AML-193 (cell line): ENCODE results near the gene CFD.
"Not testable (repeated sequence)": the region's sequence is repeated elsewhere in the genome, so short reads cannot be mapped to it uniquely, and the experiment has no call there.

Experiments used
- DNase-seq, 2 experiments: peaks; one replicate each; lab custom pipeline; 2025; lab: John Stamatoyannopoulos, UW

Gene CFD

DNA sequence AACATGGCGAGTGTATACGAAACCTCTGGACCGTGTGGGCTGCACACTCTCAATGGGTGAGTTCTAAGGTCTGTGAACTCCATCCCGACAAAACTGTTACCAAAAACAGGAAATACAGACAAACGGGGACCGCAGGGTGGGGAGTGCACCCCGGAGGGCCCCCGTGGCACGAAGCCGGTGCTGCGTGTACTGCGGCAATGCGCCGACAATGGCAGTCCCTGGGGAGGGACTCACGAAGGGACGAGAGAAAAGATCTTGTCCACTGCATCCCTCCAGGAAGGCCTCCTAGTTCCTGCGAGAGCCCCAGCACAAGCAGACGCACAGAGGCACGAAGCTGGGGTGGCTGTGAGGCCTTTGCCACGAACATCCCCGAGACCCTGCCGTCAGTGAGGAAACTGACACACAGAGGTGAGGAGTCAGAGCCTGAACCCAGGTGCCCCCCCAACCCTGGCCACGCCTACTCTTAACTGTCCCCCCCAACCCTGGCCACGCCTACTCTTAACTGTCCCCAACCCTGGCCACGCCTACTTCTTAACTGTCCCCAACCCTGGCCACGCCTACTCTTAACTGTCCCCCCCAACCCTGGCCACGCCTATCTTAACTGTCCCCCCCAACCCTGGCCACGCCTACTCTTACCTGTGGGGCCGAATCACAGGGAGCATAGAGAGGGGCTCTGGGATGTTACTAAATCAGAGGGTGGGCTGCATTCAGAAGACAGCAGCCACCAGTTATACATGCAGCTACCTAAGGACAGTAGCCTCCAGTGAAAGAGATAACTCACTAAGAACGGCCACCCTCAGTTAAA is 29.3 kb downstream of the CFD start:
- DNase-seq: no peak

DNA sequence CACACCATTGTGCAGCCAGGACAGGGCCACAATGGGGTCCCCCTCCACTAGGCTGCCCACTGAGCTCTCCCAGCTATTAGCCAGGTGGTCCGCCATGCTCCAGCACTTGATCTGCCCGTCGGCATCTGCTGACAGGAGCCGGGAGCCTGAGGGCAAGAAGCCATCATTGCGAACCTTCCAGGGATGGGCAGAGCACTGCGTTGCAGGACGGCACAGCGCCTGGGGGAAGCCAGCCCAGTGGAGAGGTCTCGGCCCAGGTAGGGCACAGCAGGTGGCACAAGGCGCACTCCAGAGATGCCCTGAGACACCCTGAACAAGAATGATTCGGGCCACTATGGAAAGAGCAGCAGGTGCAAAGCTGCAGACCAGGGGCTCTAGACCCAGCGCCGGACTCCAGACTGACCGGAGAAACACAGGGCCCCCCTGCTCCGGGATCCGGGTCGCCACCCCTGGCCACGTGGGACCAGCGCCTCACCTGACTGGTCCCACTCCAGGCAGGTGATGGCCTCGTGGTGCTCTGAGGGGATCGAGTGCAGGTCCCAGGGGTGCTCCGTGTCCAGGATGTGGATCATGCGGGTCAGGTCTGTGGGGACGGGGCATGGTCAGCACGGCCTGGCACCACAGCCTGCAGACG is 30.3 kb downstream of the CFD start:
- DNase-seq: no peak

DNA sequence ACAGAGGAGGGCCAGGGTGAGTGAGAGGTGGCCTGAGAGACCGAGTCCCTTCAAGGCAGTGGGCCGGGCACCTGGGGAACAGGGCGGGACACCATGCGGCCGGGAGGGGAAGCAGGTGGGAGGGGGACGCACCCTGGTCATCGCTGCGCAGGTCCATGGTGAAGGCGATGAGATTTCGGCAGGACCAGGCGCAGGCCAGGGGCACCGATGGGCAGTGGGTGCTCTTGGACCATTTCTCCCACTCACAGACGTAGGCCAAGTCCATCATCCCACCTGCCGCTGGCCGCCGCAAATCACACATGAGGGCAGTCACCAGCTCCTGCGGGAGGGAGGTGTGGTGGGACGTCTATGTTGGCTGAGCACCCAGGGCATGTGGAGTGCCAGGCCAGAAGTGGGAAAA is 31.4 kb downstream of the CFD start:
- DNase-seq: no peak

DNA sequence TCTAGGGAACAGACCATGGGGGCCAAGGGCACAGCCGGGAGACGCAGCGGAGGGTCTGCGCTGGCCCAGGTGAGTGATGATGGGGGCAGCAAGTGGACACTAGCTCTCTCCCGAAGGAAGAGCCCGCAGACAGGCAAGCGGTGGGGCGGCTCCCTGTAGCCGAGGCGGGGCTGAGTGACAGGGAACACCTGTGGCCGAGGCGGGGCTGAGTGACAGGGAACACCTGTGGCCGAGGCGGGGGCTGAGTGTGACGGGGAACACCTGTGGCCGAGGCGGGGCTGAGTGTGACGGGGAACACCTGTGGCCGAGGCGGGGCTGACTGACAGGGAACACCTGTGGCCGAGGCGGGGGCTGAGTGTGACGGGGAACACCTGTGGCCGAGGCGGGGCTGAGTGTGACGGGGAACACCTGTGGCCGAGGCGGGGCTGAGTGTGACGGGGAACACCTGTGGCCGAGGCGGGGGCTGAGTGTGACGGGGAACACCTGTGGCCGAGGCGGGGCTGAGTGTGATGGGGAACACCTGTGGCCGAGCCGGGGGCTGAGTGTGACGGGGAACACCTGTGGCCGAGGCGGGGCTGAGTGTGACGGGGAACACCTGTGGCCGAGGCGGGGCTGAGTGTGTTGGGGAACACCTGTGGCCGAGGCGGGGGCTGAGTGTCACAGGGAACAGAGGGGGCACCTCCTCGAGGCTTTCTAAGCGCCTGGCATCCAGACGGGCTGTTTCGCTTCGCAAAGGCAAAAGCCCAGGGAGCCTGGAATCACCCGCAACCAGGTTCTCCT is 32.1 kb downstream of the CFD start:
- not testable (repeated sequence) for DNase-seq

DNA sequence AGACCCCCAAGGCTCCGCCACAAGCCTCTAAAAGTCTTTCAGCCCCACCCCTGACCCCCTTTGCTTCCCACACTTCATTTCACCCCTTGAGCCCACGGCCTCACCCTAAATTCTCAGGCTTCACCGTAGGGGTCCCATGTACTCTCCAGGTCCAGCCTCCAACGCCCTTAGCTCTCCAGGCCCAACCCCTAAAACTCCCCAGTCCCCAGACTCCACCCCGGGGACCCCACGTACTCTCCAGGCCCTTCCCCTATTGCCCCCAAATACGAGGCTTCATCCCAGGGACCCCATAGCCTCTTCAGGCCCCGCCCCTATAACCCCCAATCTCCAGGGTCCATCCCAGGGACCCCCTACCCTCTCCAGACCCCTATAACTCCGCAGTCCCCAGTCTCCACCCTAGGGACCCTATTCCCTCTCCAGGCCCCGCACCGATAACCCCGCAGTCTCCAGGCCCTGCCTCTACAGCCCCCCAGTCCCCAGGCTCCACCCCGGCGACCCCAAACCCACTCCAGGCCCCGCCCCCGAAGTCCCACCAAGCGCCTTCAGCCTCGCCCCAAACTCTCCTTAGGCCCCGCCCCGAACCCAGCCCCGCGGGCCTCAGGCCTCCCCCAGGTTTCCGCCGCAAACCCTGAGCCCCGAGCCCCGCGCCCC is 32.9 kb downstream of the CFD start:
- DNase-seq: no peak

DNA sequence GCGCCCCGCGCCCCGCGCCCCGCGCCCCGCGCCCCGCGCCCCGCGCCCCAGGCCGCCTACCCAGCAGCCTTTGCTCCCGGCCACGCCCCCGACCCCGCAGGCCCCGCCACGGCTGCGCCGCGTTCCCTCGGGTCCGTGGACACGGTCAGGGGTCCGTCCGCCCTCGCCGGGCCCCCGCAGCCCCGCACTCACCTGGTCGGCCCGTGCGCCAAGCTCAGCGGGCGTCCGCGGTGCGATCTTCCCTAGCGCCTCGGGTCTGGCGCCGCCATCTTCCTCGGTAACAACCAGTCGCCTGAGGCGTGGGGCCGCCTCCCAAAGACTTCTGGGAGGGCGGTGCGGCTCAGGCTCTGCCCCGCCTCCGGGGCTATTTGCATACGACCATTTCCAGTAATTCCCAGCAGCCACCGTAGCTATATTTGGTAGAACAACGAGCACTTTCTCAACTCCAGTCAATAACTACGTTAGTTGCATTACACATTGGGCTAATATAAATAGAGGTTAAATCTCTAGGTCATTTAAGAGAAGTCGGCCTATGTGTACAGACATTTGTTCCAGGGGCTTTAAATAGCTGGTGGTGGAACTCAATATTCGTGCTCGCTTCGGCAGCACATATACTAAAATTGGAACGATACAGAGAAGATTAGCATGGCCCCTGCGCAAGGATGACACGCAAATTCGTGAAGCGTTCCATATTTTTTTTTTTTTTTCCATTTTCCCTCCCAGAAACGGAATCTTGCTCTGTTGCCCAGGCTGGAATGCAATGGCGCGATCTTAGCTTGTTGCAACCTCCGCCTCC is 33.6 kb downstream of the CFD start, which contains the start of the genes MED16 and RNU6-9:
TSS of gene MED16 (minus strand) at position 294 of the 796 bp plus-strand sequence. CDS start 2,056 bp downstream, outside the sequence.
TSS of gene RNU6-9 (plus strand) at position 591 of the 796 bp plus-strand sequence.
- DNase-seq: peak; percentile 81 to 89

DNA sequence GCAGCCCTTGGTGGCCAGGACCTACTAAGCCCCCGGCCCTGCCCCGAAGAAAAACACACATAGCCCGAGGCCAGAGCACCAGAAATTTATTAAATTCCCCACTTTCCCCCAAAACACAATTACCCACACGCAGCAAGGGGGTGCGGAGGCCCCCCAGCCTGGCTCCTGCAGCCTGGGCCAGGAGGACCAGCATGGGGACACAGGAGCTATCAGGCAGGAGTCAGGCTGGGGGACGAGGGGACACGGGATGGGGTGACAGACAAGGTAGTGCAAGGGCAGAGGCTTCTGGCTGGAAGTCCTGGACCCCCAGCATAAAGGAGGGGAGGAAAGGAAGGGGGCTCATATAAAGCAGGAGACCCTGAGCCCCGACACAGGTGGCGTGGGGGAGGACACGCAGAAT is 37.0 kb downstream of the CFD start:
- no peak for DNase-seq

DNA sequence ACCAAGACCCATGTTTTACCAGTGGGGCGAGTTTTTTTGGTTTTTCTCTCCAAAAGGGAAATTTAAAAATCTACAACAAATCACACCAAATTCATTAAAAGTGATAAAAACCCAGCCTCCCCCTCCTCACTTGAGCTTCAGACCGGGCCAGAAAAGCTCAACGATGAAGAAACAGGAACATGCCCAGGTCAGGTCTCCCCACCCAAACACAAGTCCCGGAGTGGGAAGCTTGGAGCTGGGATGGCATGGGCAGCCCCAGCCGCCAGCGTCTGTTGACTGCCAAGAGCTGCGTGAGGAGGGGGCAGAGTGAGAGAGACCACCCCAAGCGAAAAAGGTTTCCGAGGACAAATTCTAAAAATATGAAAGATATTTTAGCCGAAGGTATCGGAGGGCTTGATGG is 37.5 kb downstream of the CFD start:
- DNase-seq: no peak

DNA sequence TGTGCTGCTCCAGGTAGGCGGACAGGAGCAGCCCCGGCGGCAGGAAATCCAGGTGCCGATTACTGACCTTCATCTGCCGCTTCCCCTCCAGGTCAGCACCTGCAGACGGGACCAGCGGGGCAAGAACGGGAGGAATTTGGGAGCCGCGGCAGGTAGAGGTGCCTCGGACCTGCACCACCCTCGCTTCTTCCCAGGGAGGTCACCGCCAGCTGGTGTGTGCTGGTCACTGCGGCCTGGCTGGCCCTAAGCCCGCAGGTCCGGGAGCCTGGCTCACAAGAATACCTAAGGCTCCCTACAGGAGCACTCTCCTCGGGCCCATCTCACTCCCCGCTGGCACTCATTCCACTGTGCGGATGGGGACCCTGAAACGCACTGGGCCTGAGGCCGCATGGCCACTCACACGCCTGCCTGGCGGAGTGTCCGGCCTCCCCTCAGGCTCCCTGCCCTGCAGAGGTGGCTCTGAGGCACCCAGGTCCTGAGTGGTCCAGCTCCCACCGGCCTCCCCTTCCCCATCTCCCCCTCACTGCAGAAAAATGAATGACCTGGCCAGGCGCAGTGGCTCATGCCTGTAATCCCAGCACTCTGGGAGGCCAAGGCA is 38.1 kb downstream of the CFD start:
- no peak for DNase-seq

DNA sequence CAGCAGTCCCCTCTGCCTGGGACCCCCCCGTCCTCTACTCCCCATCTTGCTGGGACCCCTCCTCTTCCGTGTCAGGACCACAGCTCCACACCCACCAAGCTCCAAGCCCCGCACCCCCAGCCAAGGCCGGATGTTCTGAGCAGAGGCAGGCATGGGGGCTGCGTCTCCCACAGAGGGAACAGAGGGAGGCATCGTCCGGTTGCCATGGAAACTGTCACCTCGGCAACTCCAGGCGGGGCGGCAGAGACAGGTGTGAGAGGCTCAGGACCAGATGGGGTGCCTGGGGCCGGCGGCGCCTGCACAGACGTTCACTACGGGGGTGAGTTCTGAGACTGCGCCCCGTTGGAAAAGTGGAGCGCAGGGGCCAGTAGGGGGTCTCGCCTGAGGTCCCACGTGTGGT is 39.2 kb downstream of the CFD start:
- no peak for DNase-seq

DNA sequence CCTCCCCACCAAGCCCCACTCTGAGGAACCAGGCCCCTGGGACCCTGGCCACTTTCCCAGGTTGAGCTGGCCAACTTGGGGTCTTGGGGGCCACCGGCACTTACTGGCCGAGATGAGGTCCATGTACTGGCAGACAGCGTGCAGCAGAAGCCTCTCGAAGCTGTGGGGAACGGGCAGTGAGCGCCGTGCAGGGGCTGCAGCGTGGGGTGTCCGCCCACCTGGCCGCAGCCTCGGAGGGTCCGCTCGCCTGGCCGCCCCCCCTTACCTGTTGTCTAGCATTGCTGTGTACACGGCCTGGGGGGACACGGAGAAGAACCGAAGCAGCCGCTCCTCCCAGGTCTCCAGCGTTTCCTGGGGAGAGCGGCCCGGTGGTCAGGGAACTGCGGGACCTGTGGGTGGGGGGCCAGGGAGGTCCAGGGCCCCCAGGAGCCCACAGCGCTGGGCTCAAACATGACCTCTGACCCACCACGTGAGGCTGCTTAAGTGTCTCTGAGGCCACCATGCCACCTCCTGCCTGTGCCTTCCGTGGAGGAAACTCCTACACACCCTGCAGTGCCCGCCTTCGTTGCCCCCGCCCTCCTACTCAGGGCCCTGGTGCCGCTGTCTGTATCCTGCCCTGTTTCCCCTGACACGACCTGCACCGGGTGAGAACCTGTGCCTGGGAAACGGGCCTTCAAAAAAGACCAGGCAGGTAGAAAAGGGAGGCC is 40.0 kb downstream of the CFD start:
- DNase-seq: no peak

DNA sequence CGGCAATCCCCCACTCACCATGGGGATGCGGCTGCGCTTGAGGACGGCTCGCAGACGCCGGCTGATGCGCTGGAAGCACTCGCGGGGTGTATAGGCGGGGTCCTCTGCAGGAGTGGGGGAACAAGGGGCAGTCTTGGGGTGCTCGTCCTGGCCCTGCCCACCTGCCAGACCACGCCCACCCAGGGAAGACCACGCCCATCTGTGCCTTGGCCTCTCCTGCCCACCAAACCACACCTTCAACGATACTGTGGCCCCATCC is 40.5 kb downstream of the CFD start:
- DNase-seq: no peak

DNA sequence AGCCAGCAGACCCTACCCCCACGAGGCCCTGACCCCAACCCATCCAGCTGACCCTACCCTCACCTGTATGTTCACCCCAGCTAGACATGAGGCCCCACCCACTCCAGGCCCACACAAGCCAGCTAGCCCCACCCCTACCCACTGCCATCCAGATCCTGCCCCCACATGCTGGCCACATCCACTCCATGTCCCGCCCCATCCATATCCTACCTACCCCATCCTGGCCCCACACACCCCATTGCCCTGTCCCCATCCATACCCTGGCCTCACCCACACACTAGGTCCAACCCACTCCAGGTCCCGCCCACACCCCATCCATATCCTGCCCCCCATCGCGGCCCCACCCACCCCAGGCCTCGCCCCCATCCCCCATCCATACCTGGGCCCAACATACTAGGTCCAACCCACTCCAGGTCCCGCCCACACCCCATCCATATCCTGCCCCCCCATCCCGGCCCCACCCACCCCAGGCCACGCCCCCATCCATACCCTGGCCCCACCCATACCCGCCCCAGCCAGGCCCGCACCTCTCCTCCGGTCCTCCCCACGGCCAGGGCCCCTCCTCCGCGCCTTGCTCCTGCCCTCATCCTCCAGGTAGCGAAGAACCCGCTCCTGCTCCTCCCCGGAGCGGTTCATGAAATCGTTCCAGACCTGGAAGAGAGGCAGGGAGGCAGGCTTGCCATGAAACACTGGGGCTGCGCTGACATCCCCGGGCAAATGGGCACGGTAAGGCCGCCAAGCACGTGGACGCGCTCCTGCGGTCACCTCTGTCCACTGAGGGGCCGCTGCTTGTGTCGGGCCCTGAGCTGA is 41.0 kb downstream of the CFD start:
- no peak for DNase-seq

DNA sequence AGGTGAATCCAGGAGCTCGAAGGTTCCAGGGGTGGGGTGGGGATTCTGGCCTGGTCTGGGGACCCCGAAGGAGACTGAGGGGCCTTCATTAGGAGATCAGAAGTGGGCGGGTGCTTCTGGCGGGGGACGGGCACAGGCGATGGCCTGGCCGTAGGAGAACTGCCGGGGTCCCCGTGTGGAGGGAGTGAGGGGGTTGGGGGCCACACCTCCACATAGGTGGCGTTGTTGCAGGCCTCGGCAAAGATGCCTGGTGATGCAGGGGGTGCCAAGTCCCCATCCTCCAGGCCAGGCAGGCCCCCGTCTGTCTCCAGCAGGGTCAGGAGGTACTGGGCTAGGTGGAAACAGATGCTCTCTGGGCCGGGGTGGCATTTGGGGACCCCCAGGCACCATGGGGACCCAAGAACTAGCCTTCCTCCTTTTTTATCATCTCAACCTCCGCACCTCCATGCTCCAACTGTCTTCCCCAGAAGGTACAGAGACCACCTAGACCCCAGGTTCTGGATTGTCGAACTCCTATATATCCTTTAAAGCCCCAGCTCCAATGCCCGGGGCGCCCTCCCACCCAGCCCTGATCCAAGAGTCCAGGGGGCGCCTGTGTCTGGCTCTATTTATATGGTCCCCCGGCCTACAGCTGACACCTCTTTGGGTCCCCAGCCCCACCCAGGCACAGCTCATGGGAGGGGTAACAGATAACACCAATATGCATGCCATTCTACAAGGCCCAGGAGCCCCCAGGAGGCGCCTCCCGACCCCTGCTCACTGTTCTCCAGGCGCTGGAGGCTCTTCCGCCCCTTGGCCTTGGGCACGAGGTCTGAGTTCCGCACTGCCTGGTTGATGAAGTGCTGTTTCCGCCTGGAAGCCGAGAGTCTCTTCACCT is 42.0 kb downstream of the CFD start:
- no peak for DNase-seq

DNA sequence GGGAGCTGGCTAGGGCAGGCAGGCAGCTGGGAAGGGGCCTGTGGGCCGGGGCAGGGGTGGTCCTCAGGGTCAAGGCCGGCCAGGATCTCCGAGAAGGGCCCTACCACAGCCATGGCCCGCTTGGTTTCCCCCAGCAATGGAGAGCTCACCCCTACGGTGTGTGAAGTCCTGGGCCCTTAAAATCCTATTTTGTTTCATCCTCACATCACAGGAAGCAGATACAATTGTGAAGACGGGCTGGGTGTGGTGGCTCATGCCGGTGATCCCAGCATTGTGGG is 42.6 kb downstream of the CFD start:
- no peak for DNase-seq

DNA sequence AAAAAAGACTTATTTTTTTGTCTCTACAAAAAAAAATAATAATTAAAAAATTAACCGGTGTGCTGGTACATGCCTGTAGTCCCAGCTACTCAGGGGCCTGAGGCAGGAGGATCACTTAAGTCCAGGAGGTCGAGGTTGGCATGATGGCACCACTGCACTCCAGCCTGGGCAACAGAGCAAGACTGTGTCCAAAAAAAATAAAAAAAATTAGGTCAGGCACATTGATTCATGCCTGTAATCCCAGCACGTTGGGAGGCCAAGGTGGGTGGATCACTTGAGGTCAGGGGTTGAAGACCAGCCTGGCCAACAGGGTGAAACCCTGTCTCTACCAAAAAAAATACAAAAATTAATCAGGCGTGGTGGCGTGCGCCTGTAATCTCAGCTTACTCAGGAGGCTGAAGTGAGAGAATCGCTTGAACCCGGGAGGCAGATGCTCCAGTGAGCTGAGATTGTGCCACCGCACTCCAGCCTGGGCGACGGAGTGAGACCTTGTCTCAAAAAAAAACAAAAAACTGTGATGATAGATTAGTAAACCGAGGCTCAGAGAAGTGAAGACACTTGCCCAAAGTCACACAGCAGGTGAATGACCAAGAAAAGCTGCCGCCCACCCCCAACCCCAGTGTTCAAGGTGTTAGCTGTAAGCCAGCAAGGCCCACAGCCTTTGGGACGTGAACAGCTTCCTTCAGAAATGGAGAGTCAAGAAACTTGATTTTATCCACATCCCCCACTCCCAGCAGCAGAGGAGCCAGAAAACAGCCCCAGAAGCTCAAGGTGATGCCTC is 43.2 kb downstream of the CFD start:
- DNase-seq: no peak

DNA sequence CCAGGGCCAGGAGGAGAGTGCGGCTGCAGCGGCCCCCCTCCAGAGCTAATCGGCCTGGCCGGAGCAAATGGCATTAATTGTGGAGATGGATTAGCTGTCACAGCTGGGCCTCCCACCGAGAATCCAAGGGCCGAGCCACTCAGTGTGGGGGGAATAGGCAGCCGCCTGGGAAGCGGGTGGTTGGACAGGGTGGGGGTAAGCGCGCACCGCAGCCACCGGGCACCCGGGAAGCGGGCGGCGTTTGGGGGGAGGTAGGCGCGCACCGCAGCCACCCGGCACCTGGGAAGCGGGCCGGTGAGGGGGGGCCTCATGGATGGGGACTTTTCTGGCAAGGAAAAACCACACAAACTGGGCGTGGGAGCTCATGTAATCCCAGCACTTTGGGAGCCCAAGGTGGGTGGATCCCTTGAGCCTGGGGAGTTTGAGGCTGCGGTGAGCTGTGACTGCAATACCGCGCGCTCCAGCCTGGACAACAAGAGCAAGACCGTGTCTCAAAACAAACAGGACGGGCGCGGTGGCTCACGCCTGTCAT is 43.9 kb downstream of the CFD start:
- DNase-seq: no peak

DNA sequence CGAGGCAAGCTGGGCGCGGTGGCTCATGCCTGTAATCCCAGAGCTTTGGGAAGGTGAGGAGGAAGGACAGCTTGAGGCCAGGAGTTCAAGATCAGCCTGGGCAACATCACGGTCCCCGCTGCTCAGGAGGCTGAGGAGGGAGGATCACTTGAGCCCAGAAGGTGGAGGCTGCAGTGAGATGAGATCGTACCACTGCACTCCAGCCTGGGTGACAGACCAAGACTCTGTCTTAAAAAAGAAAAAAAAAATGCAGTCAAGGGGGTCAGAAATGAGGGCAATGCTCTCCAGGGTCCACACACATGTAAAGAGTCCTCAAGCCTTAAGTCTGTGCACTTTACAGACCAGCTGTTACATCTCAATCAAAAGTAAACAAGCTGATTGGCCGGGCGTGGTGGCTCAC is 45.1 kb downstream of the CFD start:
- DNase-seq: no peak
